Loucy (cell line): ENCODE measurements around the gene PAM16.
"Not testable (repeated sequence)": the region's sequence is repeated elsewhere in the genome, so short reads cannot be mapped to it uniquely, and the experiment has no call there.

Source experiments
- H2AFZ ChIP-seq: fragments of 200-600 bp; sonication (generic); 2 replicates; pipeline ENCODE4 v1.6.0; 2016; ENCODE audit warnings: antibody characterized with exemption, mild to moderate bottlenecking, low read length, moderate library complexity
- H3F3A ChIP-seq: fragments of 200-600 bp; 2 replicates; pipeline ENCODE4 v1.6.0; 2016; ENCODE audit warnings: antibody characterized with exemption, low read depth, mild to moderate bottlenecking
- H3K27me3 ChIP-seq: fragments of 200-600 bp; sonication (generic); 2 replicates; pipeline ENCODE4 v1.6.1; 2014; ENCODE audit warnings: low read length, mild to moderate bottlenecking; ENCODE audit not compliant: insufficient read depth, poor library complexity, severe bottlenecking
- H3K36me3 ChIP-seq: fragments of 200-600 bp; sonication (generic); 2 replicates; pipeline ENCODE4 v1.6.1; 2016; ENCODE audit warnings: low read length; ENCODE audit not compliant: insufficient read depth
- H3K4me1 ChIP-seq: fragments of 200-600 bp; sonication (generic); 2 replicates; pipeline ENCODE4 v1.5.1; 2014; ENCODE audit warnings: low read length, mild to moderate bottlenecking; ENCODE audit not compliant: insufficient read depth, poor library complexity, severe bottlenecking
- H3K4me2 ChIP-seq: fragments of 200-600 bp; sonication (generic); 2 replicates; pipeline ENCODE4 v1.6.0; 2014; ENCODE audit warnings: antibody characterized with exemption, low read length, low read depth, mild to moderate bottlenecking; ENCODE audit not compliant: poor library complexity, severe bottlenecking
- H3K4me3 ChIP-seq: fragments of 200-600 bp; sonication (generic); 2 replicates; pipeline ENCODE4 v1.5.1; 2014; ENCODE audit warnings: low read length, mild to moderate bottlenecking, mixed read lengths; ENCODE audit not compliant: poor library complexity, severe bottlenecking
- H3K79me2 ChIP-seq: fragments of 200-600 bp; sonication (generic); 2 replicates; pipeline ENCODE4 v1.6.1; 2014; ENCODE audit warnings: low read length; ENCODE audit not compliant: insufficient read depth
- H3K9ac ChIP-seq: fragments of 200-600 bp; sonication (generic); 2 replicates; pipeline ENCODE4 v1.6.0; 2014; ENCODE audit warnings: mild to moderate bottlenecking, low read depth, low read length, moderate library complexity; ENCODE audit not compliant: poor library complexity, severe bottlenecking
- H3K9me2 ChIP-seq: fragments of 200-600 bp; sonication (generic); replicated peaks from 2 replicates; pipeline ENCODE4 v1.6.1; 2016; ENCODE audit warnings: low read depth, low read length, mixed read lengths
- H3K9me3 ChIP-seq: fragments of 200-600 bp; sonication (generic); 2 replicates; pipeline ENCODE4 v1.6.1; 2014; ENCODE audit warnings: mild to moderate bottlenecking, antibody characterized with exemption, low read length, low read depth; ENCODE audit not compliant: insufficient read depth
- H4K20me1 ChIP-seq: fragments of 200-600 bp; sonication (generic); 2 replicates; pipeline ENCODE4 v1.6.0; 2014; ENCODE audit warnings: antibody characterized with exemption, low read length, mild to moderate bottlenecking; ENCODE audit not compliant: insufficient read depth, poor library complexity, severe bottlenecking
- EZH2phosphoT487 ChIP-seq: fragments of 200-600 bp; IDR thresholded peaks from 2 replicates; pipeline ENCODE4 v1.6.1; 2018; ENCODE audit warnings: antibody characterized with exemption, mild to moderate bottlenecking, moderate library complexity, borderline replicate concordance
- TF ChIP-seq, protein P1 (sequence below): fragments of 200-600 bp; sonication (generic); conservative IDR thresholded peaks from 2 replicates; pipeline ENCODE4 v1.5.1; 2014; ENCODE audit warnings: mild to moderate bottlenecking, antibody characterized with exemption, low read length

Gene PAM16

DNA sequence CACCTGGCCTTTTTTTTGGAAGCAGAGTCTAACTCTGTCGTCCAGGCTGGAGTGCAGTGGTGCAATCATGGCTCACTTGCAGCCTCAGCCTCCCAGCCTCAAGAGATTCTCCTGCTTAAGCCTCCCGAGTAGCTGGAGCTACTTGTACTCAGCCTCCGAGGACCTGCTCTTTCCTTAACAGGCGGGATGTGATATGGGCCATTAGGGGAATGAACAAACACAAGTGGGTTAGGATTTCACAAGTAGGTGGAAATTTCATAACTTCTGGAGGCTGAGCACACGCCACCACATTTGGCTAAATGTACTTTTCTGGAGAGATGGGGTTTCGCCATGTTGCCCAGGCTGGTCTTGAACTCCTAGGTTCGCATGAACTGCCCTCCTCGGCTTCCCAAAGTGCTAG, 4.1 kb downstream of the PAM16 start:
- no peaks in the 10 kb centered on the region for H3K36me3 ChIP-seq

DNA sequence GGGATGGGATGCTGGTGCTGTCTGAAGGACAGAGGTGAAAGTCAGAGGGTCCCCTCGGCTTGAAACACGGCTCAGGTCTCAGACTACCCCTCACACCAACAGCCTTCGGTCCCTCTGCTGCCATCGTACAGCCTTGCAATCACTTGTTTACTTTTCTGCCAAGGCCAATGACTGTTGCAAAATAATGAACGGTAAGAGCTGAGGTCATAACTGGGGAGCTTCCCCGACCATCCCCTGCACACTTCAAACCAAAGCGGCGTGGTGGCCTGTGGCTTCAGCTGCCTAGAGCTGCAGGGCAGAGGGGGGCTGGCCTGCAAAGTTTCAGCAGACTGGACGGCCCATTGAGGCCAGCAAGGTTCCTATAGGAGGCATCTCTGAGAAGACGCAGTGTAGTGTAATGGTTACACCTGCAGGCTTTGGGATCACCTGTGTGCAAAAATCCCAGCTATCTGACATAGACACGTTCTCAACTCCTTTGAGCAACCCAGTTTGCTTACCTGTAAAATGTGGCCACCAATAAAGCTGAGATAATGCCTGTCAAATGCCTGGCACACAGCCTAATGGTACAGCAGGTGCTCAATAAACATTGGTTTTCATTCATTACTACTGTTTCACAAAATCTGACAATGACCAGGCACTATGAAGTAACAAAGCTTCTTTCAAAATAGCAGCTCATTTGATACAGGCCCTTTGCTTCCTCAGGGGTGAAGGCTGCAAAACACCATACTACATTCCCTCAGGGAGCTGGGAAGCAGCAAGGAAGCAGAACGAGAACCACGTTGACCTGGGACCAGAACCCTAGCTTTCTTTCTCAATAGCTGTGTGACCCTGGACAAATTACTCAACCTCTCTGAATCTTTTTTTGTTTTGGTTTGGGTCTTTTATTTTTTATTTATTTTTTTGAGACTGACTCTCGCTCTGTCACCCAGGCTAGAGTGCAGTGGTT, 5.0 kb downstream of the PAM16 start:
- H4K20me1 ChIP-seq = no peaks in the 10 kb centered on the region
- peaks cover 25% of the 10 kb centered on the region; the same call in 1 of the 2 replicates for H3K79me2 ChIP-seq
- H3K9me2 ChIP-seq = no peaks in the 10 kb centered on the region
- H3F3A ChIP-seq = no peaks in the 10 kb centered on the region
- H3K9ac ChIP-seq = no peak overlapping the region
- H3K4me1 ChIP-seq = no peaks in the 10 kb centered on the region
- H3K4me3 ChIP-seq = no peak overlapping the region
- H3K9me3 ChIP-seq = no peaks in the 10 kb centered on the region
- H3K36me3 ChIP-seq = no peaks in the 10 kb centered on the region
- no peaks in the 10 kb centered on the region for H3K27me3 ChIP-seq
- no peak overlapping the region for H2AFZ ChIP-seq
- H3K4me2 ChIP-seq = no peak overlapping the region
- no peak for TF ChIP-seq EZH2phosphoT487

More for the DNA sequence above, 4.1 kb downstream of the PAM16 start:
- H3K9me2 ChIP-seq = no peaks in the 10 kb centered on the region
- H3K4me2 ChIP-seq = no peak overlapping the region
- H4K20me1 ChIP-seq = no peaks in the 10 kb centered on the region
- H3K79me2 ChIP-seq = peaks cover 25% of the 10 kb centered on the region; the same call in 1 of the 2 replicates
- no peaks in the 10 kb centered on the region for H3F3A ChIP-seq
- no peaks in the 10 kb centered on the region for H3K4me1 ChIP-seq
- no peaks in the 10 kb centered on the region for H3K27me3 ChIP-seq
- H3K4me3 ChIP-seq = no peak overlapping the region
- H2AFZ ChIP-seq = no peak overlapping the region
- no peak overlapping the region for H3K9ac ChIP-seq
- TF ChIP-seq EZH2phosphoT487 = no peak
- TF ChIP-seq, protein P1, sequence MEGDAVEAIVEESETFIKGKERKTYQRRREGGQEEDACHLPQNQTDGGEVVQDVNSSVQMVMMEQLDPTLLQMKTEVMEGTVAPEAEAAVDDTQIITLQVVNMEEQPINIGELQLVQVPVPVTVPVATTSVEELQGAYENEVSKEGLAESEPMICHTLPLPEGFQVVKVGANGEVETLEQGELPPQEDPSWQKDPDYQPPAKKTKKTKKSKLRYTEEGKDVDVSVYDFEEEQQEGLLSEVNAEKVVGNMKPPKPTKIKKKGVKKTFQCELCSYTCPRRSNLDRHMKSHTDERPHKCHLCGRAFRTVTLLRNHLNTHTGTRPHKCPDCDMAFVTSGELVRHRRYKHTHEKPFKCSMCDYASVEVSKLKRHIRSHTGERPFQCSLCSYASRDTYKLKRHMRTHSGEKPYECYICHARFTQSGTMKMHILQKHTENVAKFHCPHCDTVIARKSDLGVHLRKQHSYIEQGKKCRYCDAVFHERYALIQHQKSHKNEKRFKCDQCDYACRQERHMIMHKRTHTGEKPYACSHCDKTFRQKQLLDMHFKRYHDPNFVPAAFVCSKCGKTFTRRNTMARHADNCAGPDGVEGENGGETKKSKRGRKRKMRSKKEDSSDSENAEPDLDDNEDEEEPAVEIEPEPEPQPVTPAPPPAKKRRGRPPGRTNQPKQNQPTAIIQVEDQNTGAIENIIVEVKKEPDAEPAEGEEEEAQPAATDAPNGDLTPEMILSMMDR = no peak
- H3K9me3 ChIP-seq = no peaks in the 10 kb centered on the region

DNA sequence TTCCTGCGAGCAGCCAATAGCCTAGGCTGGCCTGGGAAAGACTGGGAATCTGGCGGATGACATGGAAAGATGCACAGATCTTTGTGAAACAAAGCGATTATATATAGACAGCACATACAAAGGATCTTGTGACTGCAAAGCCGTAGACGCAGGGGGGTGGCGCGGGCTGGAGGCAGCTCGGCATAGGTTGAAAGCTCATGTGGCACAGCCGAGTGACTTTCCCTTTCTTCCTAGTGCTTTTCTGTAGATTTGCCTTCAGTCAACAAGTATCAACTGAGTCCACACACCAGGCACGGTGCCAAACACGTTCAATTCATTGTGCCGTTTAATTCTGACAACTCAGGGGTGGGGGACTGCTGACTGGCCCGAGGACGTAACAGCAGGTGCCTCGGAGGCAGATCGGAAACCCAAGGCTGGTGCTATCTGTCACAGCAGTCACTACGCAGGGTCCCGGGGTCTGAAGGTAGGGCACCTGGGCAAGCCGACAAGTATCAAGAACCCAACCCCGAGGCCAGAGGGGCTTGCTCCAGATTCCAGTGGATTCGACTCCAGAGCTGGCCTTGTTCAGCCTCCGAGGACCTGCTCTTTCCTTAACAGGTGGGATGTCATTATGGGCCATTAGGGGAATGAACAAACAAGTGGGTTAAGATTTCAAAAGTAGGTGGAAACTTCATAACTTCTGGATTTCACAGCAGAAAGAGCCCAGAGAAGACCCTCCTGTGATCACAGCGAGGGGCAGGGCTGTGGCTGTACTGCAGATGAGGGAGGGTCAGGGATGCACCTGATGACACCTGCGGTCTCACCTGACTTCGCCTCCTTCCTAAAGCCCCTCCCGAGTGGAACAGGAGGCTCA, 5.9 kb downstream of the PAM16 start:
- H3K36me3 ChIP-seq = no peaks in the 10 kb centered on the region
- H3K4me2 ChIP-seq = no peak overlapping the region
- H3K27me3 ChIP-seq = no peaks in the 10 kb centered on the region

DNA sequence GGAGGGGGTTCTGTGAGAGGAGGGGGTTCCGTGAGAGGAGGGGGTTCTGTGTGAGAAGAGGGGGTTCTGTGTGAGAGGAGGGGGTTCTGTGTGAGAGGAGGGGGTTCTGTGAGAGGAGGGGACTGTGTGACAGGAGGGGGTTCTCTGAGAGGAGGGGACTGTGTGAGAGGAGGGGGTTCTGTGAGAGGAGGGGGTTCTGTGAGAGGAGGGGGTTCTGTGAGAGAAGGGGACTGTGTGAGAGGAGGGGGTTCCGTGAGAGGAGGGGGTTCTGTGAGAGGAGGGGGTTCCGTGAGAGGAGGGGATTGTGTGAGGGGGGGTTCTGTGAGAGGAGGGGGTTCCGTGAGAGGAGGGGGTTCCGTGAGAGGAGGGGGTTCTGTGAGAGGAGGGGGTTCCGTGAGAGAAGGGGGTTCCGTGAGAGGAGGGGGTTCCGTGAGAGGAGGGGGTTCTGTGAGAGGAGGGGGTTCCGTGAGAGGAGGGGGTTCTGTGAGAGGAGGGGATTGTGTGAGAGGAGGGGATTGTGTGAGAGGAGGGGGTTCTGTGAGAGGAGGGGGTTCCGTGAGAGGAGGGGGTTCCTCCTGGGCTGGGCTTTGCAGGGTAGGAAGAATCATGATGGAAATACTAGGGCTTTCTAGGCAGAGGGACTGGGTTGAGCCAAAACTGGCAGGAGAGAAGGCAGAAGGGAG, 6.7 kb downstream of the PAM16 start:
- not testable (repeated sequence) for H3K36me3 ChIP-seq, H3K4me3 ChIP-seq, H3K9me2 ChIP-seq, H3F3A ChIP-seq, H4K20me1 ChIP-seq, H3K4me2 ChIP-seq, H3K9ac ChIP-seq, H3K27me3 ChIP-seq, H2AFZ ChIP-seq, H3K4me1 ChIP-seq, H3K9me3 ChIP-seq, H3K79me2 ChIP-seq

More for the DNA sequence above, 5.9 kb downstream of the PAM16 start:
- Histone ChIP-seq H3K9me3 (no peaks in the 10 kb centered on the region), H3K4me1 (no peaks in the 10 kb centered on the region), H3K4me3 (no peak overlapping the region), H3F3A (no peaks in the 10 kb centered on the region), H3K9me2 (no peaks in the 10 kb centered on the region), H4K20me1 (no peaks in the 10 kb centered on the region), H3K9ac (no peak overlapping the region), H2AFZ (no peak overlapping the region), H3K79me2 (peaks cover 17% of the 10 kb centered on the region; the same call in 1 of the 2 replicates)
- no peak for TF ChIP-seq EZH2phosphoT487
